Esophagus muscularis mucosa (tissue), 3 donors: ENCODE results near the gene CAV3.

Experiments
- POLR2A ChIP-seq: fragments of 450-650 bp; IDR thresholded peaks from one replicate; pipeline ENCODE4 v1.6.1; 2017; ENCODE audit warnings: antibody characterized with exemption, moderate library complexity, mild to moderate bottlenecking, low read depth
- POLR2AphosphoS5 ChIP-seq, 2 donors: sonication (generic); formaldehyde crosslinking; IDR thresholded peaks; one replicate each; pipeline ENCODE4 v1.6.1; 2017; ENCODE audit warnings: antibody characterized with exemption in 2 of 2
- TF ChIP-seq, protein P1 (sequence below), 3 experiments: fragments of 200-600 bp in 2 of 3; fragments of 450-650 bp in 1 of 3; sonication (generic) in 2 of 3; IDR thresholded peaks; one replicate each; pipeline ENCODE4 v1.5.1; 2017 to 2019; ENCODE audit warnings: antibody characterized with exemption in 3 of 3, mild to moderate bottlenecking in 2 of 3, moderate library complexity in 1 of 3

DNA sequence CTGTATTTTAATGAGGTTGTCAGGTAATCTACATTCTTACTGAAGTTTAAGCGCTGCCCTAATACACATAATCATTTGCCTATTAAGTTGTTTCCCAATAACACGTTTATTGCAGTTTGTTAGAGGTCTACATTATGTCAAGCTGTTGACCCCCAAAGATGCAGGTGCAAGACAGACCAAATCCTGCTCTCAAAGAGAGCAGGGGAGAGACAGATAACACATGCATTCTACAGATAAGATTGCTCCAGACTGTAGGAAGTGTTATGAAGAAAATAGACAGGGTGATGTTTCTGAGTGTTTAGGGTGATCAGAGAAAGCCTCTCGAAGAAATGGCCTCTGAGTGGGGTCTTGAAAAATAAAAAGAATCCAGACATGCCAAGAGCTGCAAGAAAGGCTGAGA lies 60.6 kb downstream of the CAV3 start:
- TF ChIP-seq, protein P1, sequence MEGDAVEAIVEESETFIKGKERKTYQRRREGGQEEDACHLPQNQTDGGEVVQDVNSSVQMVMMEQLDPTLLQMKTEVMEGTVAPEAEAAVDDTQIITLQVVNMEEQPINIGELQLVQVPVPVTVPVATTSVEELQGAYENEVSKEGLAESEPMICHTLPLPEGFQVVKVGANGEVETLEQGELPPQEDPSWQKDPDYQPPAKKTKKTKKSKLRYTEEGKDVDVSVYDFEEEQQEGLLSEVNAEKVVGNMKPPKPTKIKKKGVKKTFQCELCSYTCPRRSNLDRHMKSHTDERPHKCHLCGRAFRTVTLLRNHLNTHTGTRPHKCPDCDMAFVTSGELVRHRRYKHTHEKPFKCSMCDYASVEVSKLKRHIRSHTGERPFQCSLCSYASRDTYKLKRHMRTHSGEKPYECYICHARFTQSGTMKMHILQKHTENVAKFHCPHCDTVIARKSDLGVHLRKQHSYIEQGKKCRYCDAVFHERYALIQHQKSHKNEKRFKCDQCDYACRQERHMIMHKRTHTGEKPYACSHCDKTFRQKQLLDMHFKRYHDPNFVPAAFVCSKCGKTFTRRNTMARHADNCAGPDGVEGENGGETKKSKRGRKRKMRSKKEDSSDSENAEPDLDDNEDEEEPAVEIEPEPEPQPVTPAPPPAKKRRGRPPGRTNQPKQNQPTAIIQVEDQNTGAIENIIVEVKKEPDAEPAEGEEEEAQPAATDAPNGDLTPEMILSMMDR (IDR thresholded peaks at IDR 0.05), result no peak
- TF ChIP-seq POLR2A (no peak), POLR2AphosphoS5 (IDR thresholded peaks at IDR 0.05) (no peak)
